Frontal cortex (tissue), 4 donors: ENCODE measurements around the gene CNTFR. TPM values are rescaled to one million over a fixed set of nuclear protein-coding genes. Genes with fewer than 3 reads are reported as not detected.
A peak's percentile ranks its signal among the peaks of the same experiment; 100 is the strongest.
"Not testable (repeated sequence)": the region's sequence is repeated elsewhere in the genome, so short reads cannot be mapped to it uniquely, and the experiment has no call there.

ENCODE experiments used
- DNase-seq, 2 donors: peaks; one replicate each; pipeline ENCODE4 v3.0.0; 2012; ENCODE audit warnings: low spot score in 2 of 2
- FAIRE-seq: peaks from 2 replicates; lab custom pipeline; 2012; peaks lifted over from hg19 to GRCh38; lab: Jason Lieb, UNC
- total RNA-seq: library from RNA; depleted of rRNA; stranded (reverse); fragments of >200 nt; gene quantifications from one replicate; pipeline ENCODE4 v1.2.3, GENCODE V29; 2014
- donor health status: control.
- donor health status: control.
- donor health status: control.

Gene CNTFR
- total RNA-seq, 1 donor from 2014 or later, result 9.8 TPM

DNA sequence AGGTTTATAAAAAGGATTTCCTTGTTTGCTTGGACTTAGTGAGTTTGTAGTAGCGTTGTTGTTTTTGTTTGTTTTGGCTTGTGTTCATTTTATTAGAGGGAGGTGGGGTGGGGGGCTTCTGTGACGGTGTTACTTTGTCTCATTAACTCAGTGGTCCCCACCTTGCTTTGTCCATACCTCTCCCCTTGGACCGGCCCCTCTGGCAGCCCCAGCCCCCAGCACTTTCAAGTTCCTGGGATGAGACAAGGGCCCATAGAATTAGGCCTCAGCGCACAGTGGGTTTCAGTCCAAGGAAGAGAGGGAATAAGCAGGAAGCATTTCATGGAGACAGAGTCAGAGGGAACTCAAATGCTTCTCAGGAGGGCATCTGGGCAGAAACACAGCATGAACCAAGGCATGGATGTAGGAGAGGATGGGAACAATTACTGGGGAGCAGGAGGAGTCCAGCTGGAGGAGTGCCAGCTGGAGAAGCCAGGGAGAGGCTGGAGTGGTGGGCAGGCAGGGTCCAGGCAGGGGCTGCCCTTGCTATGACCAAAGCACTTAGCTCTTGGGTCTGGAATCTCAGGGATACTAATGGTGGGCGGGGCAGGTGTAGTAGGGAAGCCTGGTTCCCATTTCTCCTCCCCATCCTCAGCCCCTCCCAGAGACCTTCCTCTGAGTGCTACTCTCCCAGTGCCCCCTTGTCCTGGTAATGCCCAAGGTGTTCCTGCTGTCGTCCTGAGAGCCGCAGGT is 43.3 kb downstream of the CNTFR start:
- FAIRE-seq, result no peak
- DNase-seq, result no peak

DNA sequence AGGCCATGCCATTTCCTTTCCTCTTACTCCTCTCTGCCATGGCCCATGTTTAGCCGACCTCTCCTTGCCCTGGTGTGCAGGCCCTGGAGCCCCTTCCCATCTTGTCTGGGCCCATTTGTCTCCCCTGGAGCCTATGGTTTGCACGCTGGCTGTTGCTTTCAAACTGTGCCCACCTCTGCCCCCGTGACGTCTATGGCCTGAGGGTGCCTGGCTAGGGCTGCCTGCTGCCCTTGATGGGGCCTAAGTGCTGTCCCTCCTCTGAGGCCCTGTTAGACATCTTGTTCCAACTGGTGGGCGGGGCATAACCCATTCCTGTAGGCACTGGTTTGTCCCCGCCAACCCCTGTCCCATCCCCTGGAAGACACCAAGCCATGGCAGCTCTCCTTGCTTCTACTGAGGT is 44.0 kb downstream of the CNTFR start:
- DNase-seq (no peak), FAIRE-seq (no peak)

DNA sequence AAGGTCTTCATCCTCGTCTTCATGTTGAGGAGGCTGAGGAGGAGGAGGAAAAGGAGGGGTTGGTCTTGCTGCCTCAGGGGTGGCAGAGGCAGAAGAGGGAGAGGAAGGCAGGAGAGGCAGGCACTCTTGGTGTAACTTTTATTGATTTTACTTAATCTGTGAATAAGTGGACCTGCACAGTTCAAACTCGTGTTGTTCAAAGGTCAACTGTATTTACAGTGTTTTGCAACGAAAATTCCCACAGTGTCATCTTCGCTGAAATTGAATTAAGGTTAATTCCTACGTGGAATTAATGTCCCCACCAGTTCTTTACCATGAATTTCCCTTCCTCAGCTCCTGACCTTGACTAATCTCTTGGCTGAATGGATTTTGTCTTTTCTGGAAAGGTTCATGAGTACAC is 45.5 kb downstream of the CNTFR start:
- FAIRE-seq (no peak), DNase-seq (no peak)

GRCh38 chr9:34541540-34541939 is 48.0 kb downstream of the CNTFR start:
- FAIRE-seq, result no peak
- no peak for DNase-seq

GRCh38 chr9:34540827-34541226 is 48.7 kb downstream of the CNTFR start:
- DNase-seq, result no peak
- no peak for FAIRE-seq

GRCh38 chr9:34536685-34537084 is 52.8 kb downstream of the CNTFR start:
- DNase-seq (no peak), FAIRE-seq (no peak)

GRCh38 chr9:34532041-34532440 is 57.5 kb downstream of the CNTFR start:
- DNase-seq, FAIRE-seq: not testable (repeated sequence)

DNA sequence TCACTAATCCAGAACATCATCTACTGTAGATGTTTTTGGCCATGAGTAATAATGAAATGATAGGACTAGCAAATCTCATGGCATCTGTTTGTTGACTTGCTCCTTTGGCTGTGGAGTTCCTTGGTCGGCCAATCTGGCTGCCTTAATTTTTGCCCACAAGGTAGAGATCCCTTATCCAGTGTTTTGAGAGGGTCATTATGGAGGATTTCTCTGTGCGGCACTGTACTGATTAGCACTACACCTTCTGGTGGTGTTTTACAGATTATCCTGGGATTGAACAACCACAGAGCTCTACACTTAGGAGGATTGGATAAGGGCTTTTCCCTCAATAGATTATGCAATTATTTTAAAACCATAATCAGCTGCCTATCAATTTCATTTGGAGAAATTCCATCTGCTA is 63.5 kb downstream of the CNTFR start:
- no peak for FAIRE-seq
- no peak for DNase-seq

DNA sequence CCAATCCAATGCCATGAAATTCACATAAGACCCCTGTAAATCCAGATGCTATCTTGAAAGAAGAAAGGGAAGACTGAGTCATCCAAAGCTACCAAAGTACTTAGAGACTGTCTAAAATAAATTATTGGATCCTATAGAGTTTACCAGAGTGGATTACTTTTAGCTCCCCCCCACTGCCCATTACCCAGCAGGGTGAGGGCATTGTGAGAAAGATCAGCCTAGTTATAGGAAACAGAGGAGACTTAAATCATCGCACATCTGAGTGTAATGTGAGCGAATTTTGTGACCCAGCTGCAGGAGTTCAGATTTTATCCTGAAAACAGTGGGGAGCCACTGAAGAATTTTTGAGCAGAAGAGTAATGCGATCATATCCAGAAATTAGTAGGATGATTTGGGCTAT is 65.2 kb downstream of the CNTFR start:
- FAIRE-seq (no peak), DNase-seq (no peak)

GRCh38 chr9:34522971-34523797 is 66.3 kb downstream of the CNTFR start, which contains the start of gene ENHO:
Gene ENHO (minus strand): TSS chr9:34522990. CDS start chr9:34521695, 1,295 bp downstream.
- FAIRE-seq (no peak), DNase-seq (peak; percentile 98 to 99)

- FAIRE-seq, result no peak
- DNase-seq, result peak in 1 of 2 donors; percentile 45
These were observed 67.2 kb downstream of the CNTFR start for GRCh38 chr9:34522091-34522887.

DNA sequence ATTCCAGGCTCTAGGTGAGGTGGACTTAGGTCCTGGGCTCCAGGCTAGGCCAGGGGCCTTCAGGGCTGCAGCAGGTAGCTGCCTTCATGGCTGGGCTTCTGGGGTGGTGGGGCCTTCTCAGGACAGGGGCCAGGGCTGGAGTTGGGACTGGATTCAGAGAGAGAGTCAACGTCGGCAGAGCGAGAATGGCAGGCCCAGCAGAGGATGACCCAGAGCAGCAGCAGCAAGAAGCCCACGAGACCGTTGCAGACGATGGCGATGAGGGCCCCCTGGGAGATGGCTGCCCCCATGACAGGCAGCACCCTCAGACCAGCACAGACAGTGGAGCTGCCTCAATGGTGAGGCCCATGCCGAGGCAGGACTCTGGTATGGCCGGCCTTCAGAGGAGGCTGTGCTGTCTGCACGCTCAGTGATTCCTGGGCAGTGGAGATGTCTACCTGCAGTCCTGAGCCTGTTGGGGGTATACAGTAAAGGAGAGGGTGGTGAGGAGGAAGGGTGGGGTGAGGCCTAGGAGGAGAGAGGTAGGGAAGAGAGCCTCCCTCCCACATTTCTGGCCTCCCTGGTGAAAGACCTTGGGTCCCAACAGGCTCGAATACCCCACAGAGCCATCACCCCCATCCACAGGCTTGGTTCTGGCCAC is 68.0 kb downstream of the CNTFR start:
- FAIRE-seq (no peak), DNase-seq (no peak)

- no peak for FAIRE-seq
- no peak for DNase-seq
These were observed 68.8 kb downstream of the CNTFR start for GRCh38 chr9:34520505-34521385.

- FAIRE-seq (no peak), DNase-seq (no peak)
These were observed 69.4 kb downstream of the CNTFR start for GRCh38 chr9:34520096-34520495.

- no peak for FAIRE-seq
These were observed 70.1 kb downstream of the CNTFR start for GRCh38 chr9:34519321-34520020.

GRCh38 chr9:34518896-34519295 is 70.6 kb downstream of the CNTFR start:
- DNase-seq, result no peak
- FAIRE-seq, result no peak

More at GRCh38 chr9:34519321-34520020, 70.1 kb downstream of the CNTFR start:
- no peak for DNase-seq

DNA sequence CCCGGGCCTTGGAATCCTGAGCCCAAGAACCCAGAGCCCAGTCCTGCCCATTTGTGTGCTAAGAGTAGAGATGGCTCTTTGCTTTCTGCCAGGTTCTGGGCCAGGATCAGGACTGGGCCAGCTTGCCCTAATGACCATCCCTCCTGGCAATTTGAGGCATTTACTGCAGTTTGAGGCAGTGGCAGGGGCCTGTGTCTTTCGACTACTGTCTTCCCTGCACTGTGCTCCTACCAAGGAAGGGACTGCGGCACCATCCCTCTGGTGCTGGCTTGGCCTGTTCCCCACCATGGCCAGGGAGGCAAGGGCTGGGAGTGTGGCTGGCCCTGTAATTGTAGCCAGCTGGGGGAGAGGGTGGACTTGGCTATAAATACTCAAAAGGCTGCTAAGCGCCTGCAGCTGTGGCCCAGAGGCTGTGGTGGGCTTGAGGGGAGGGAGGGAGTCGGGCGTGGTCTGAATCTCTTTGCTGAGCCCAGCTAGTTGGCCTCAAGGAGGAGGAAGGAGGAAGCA is 71.4 kb downstream of the CNTFR start:
- DNase-seq (no peak), FAIRE-seq (no peak)

- FAIRE-seq (no peak), DNase-seq (no peak)
These were observed 72.3 kb downstream of the CNTFR start for GRCh38 chr9:34517185-34517584.
